NCI-H69 (cell line): ENCODE results near the gene EFTUD2.
A peak's percentile ranks its signal among the peaks of the same experiment; 100 is the strongest.
"Not testable (repeated sequence)": the region's sequence is repeated elsewhere in the genome, so short reads cannot be mapped to it uniquely, and the experiment has no call there.

Source experiments
- DNase-seq: peaks from one replicate; lab custom pipeline; 2025; lab: John Stamatoyannopoulos, UW

Gene EFTUD2

GRCh38 chr17:44848961-44849489 lies 50.2 kb downstream of the EFTUD2 start:
- DNase-seq, result no peak

GRCh38 chr17:44848257-44848795 lies 50.9 kb downstream of the EFTUD2 start:
- no peak for DNase-seq

GRCh38 chr17:44847586-44847985 lies 51.7 kb downstream of the EFTUD2 start, which contains the start of gene HIGD1B:
Gene HIGD1B, plus strand, starts transcription at chr17:44847883. Its CDS starts 270 bp downstream, at chr17:44848153.
- DNase-seq, result peak; percentile 30

- DNase-seq, result no peak
Observed at GRCh38 chr17:44846206-44846605, 53.0 kb downstream of the EFTUD2 start.

- peak; percentile 41 for DNase-seq
Observed at GRCh38 chr17:44844390-44844830, 54.8 kb downstream of the EFTUD2 start.

GRCh38 chr17:44842748-44843147 lies 56.5 kb downstream of the EFTUD2 start:
- no peak for DNase-seq

GRCh38 chr17:44840936-44841335 lies 58.3 kb downstream of the EFTUD2 start:
- no peak for DNase-seq

- no peak for DNase-seq
Observed at GRCh38 chr17:44840274-44840673, 59.0 kb downstream of the EFTUD2 start.

- no peak for DNase-seq
Observed at GRCh38 chr17:44837196-44837595, 62.0 kb downstream of the EFTUD2 start.

- no peak for DNase-seq
Observed at GRCh38 chr17:44832805-44833204, 66.4 kb downstream of the EFTUD2 start.

- no peak for DNase-seq
Observed at GRCh38 chr17:44831371-44831770, 67.9 kb downstream of the EFTUD2 start.

GRCh38 chr17:44830359-44831288 lies 68.6 kb downstream of the EFTUD2 start:
- peak; percentile 71 for DNase-seq

GRCh38 chr17:44829523-44830358 lies 69.5 kb downstream of the EFTUD2 start, which contains the start of gene GJC1:
Gene GJC1, minus strand, starts transcription at chr17:44830287. Its CDS starts 24,470 bp downstream, at chr17:44805817.
- DNase-seq, result peak; percentile 81

- DNase-seq, result peak; percentile 70
Observed at GRCh38 chr17:44828919-44829522, 70.2 kb downstream of the EFTUD2 start.

- no peak for DNase-seq
Observed at GRCh38 chr17:44827863-44828262, 71.4 kb downstream of the EFTUD2 start.

GRCh38 chr17:44826123-44826790 lies 73.0 kb downstream of the EFTUD2 start:
- DNase-seq, result no peak

GRCh38 chr17:44825236-44825635 lies 74.0 kb downstream of the EFTUD2 start:
- not testable (repeated sequence) for DNase-seq

GRCh38 chr17:44820631-44821212 lies 78.5 kb downstream of the EFTUD2 start:
- peak; percentile 98 for DNase-seq

- not testable (repeated sequence) for DNase-seq
Observed at GRCh38 chr17:44818508-44818907, 80.7 kb downstream of the EFTUD2 start.

- DNase-seq, result no peak
Observed at GRCh38 chr17:44812263-44812662, 87.0 kb downstream of the EFTUD2 start.
